HCT116 (cell line): ENCODE measurements around the gene ZFHX3. TPM values are rescaled to one million over a fixed set of nuclear protein-coding genes. Genes with fewer than 3 reads are reported as not detected.

Source experiments
- ATAC-seq: fragments of 200-7000 bp; cut with Tn5 transposase; 2 replicates; pipeline ENCODE4 v1.9.1; 2020; ENCODE audit warnings: mild to moderate bottlenecking, moderate library complexity
- BruUV-seq: library from RNA; stranded (reverse); fragments of 400-500 nt; replicated peaks from 2 replicates; lab custom pipeline; 2021; lab: Mats Ljungman, UMichigan
- CTCF ChIA-PET: fragments of 300-600 bp; sonication (Branson Sonifier 250); formaldehyde crosslinking; loops from one replicate; lab custom pipeline; 2021; ENCODE audit warnings: antibody characterized with exemption; lab: Charles Lee
- POLR2A ChIA-PET: fragments of 300-600, 350-600 bp; sonication (Branson Sonifier 250); formaldehyde crosslinking; loops from one replicate; lab custom pipeline; 2021; ENCODE audit warnings: antibody characterized with exemption; lab: Charles Lee
- RAD21 ChIA-PET, 2 experiments: fragments of 300-600 bp; sonication (Branson Sonifier 250); formaldehyde crosslinking; loops; one replicate each; lab custom pipeline; 2023; ENCODE audit warnings: low total read pairs in 2 of 2; ENCODE audit not compliant: uncharacterized antibody in 2 of 2, unreplicated experiment in 2 of 2, low non-redundant PET in 1 of 2; lab: Charles Lee
- DNase-seq: peaks from one replicate; pipeline ENCODE4 v3.0.0-alpha.2; 2010; ENCODE audit warnings: low read depth, low spot score
- H2AFZ ChIP-seq: fragments of 200-600 bp; shearing (Covaris generic), sonication (generic); 2 replicates; pipeline ENCODE4 v1.6.1; 2017; ENCODE audit warnings: low read depth, mixed run types, mixed read lengths, antibody characterized with exemption, low read length; ENCODE audit not compliant: poor library complexity, severe bottlenecking
- H3K27ac ChIP-seq: 2 replicates; pipeline ENCODE4 v1.5.1; 2012; ENCODE audit warnings: low read depth, low read length
- H3K27me3 ChIP-seq: fragments of 200-600 bp; sonication (generic); 2 replicates; pipeline ENCODE4 v1.6.1; 2016; ENCODE audit warnings: mixed run types, low read length, mixed read lengths; ENCODE audit not compliant: insufficient read depth
- H3K36me3 ChIP-seq, 2 experiments: fragments of 200-500 bp in 1 of 2; fragments of 200-600 bp in 1 of 2; sonication (Bioruptor generic) in 1 of 2; sonication (generic) in 1 of 2; 2 replicates each; pipeline versions ENCODE4 v1.5.1 to v1.6.1; 2014 to 2016; ENCODE audit warnings: low read length in 2 of 2, inconsistent platforms in 1 of 2, mixed read lengths in 1 of 2, mixed run types in 1 of 2; ENCODE audit not compliant: insufficient read depth in 2 of 2, control insufficient read depth in 1 of 2
- H3K4me1 ChIP-seq, 2 experiments: fragments of 200-600 bp in 1 of 2; sonication (generic) in 1 of 2; 2 replicates each; pipeline versions ENCODE4 v1.5.1 to v1.6.1; 2012 to 2017; ENCODE audit warnings: low read length in 2 of 2, inconsistent platforms in 1 of 2, mild to moderate bottlenecking in 1 of 2, mixed read lengths in 1 of 2, mixed run types in 1 of 2, moderate library complexity in 1 of 2; ENCODE audit not compliant: insufficient read depth in 2 of 2, control insufficient read depth in 1 of 2
- H3K4me2 ChIP-seq: fragments of 200-600 bp; sonication (generic); 2 replicates; pipeline ENCODE4 v1.6.1; 2017; ENCODE audit warnings: mixed run types, low read length, mixed read lengths
- H3K4me3 ChIP-seq, 2 experiments: fragments of 200-600 bp in 1 of 2; sonication (generic) in 1 of 2; replicated peaks in 1 of 2; 2 replicates each; pipeline ENCODE4 v1.5.1; 2011 to 2016; ENCODE audit warnings: low read length in 2 of 2, control low read depth in 1 of 2, low read depth in 1 of 2, mild to moderate bottlenecking in 1 of 2, mixed read lengths in 1 of 2, mixed run types in 1 of 2
- H3K79me2 ChIP-seq: fragments of 200-600 bp; sonication (generic); 2 replicates; pipeline ENCODE4 v1.6.1; 2017; ENCODE audit warnings: mild to moderate bottlenecking, mixed run types, low read length, moderate library complexity, mixed read lengths; ENCODE audit not compliant: insufficient read depth
- H3K9ac ChIP-seq: fragments of 200-600 bp; sonication (generic); 2 replicates; pipeline ENCODE4 v1.6.1; 2016; ENCODE audit warnings: low read length, mixed read lengths
- H3K9me2 ChIP-seq: fragments of 200-600 bp; sonication (generic), shearing (Covaris generic); 2 replicates; pipeline ENCODE4 v1.6.1; 2017; ENCODE audit warnings: mixed run types, mild to moderate bottlenecking, moderate library complexity; ENCODE audit not compliant: insufficient read depth
- H3K9me3 ChIP-seq, 2 experiments: fragments of 200-500 bp in 1 of 2; fragments of 200-600 bp in 1 of 2; sonication (Bioruptor generic) in 1 of 2; sonication (generic) in 1 of 2; 2 replicates each; pipeline ENCODE4 v1.6.1; 2014 to 2017; ENCODE audit warnings: low read length in 2 of 2, mixed read lengths in 2 of 2, inconsistent platforms in 1 of 2, low read depth in 1 of 2, mild to moderate bottlenecking in 1 of 2, mixed run types in 1 of 2, moderate library complexity in 1 of 2; ENCODE audit not compliant: control insufficient read depth in 1 of 2, insufficient read depth in 1 of 2
- H4K20me1 ChIP-seq: fragments of 200-600 bp; sonication (generic), shearing (Covaris generic); 2 replicates; pipeline ENCODE4 v1.6.1; 2017; ENCODE audit warnings: mixed run types, mild to moderate bottlenecking, moderate library complexity; ENCODE audit not compliant: insufficient read depth
- CEBPB ChIP-seq: IDR thresholded peaks from 2 replicates; pipeline ENCODE4 v1.6.1; 2012; ENCODE audit warnings: low read depth
- EGR1 ChIP-seq: IDR thresholded peaks from 2 replicates; pipeline ENCODE4 v1.6.1; 2012; ENCODE audit warnings: low read depth
- ELF1 ChIP-seq: IDR thresholded peaks from 2 replicates; pipeline ENCODE4 v1.6.1; 2012; ENCODE audit warnings: low read depth, borderline replicate concordance
- EZH2phosphoT487 ChIP-seq: fragments of 200-600 bp; IDR thresholded peaks from 2 replicates; pipeline ENCODE4 v1.6.1; 2018; ENCODE audit warnings: antibody characterized with exemption, borderline replicate concordance
- FOSL1 ChIP-seq: IDR thresholded peaks from 2 replicates; pipeline ENCODE4 v1.6.1; 2012; ENCODE audit warnings: low read depth
- JUND ChIP-seq: IDR thresholded peaks from 2 replicates; pipeline ENCODE4 v1.6.1; 2012
- POLR2A ChIP-seq: IDR thresholded peaks from 2 replicates; pipeline ENCODE4 v1.7.0; 2011; ENCODE audit warnings: borderline replicate concordance; ENCODE audit not compliant: insufficient read depth, insufficient read length; ENCODE audit errors: extremely low read depth
- POLR2AphosphoS5 ChIP-seq: IDR thresholded peaks from 2 replicates; pipeline ENCODE4 v1.6.1; 2011; ENCODE audit warnings: mild to moderate bottlenecking, low read depth, low read length, moderate library complexity
- SIN3A ChIP-seq: IDR thresholded peaks from 2 replicates; pipeline ENCODE4 v1.6.1; 2012; ENCODE audit warnings: low read depth
- TCF7L2 ChIP-seq: IDR thresholded peaks from 2 replicates; pipeline ENCODE4 v1.7.0; 2011; ENCODE audit warnings: borderline replicate concordance, inconsistent platforms; ENCODE audit not compliant: insufficient read depth, insufficient read length; ENCODE audit errors: extremely low read depth
- YY1 ChIP-seq: IDR thresholded peaks from 2 replicates; pipeline ENCODE4 v1.6.1; 2011; ENCODE audit warnings: low read length, low read depth, moderate library complexity, mild to moderate bottlenecking; ENCODE audit not compliant: insufficient replicate concordance; ENCODE audit errors: extremely low read depth
- ZFX ChIP-seq: fragments of 450-650 bp; IDR thresholded peaks from 2 replicates; pipeline ENCODE4 v1.6.1; 2017
- intact Hi-C: fragments of 100-400 bp; cut with micrococcal nuclease; formaldehyde crosslinking; loops from 2 replicates; pipeline ENCODE4 v1.10.0; 2022
- total RNA-seq: library from RNA; stranded (reverse); gene quantifications from one replicate; pipeline ENCODE4 v1.2.1, GENCODE V29; 2021; ENCODE audit not compliant: unreplicated experiment
- TF ChIP-seq, protein P1 (sequence below): IDR thresholded peaks from 2 replicates; pipeline ENCODE4 v1.6.1; 2012
- TF ChIP-seq, protein P2 (sequence below): IDR thresholded peaks from 2 replicates; pipeline ENCODE4 v1.6.1; 2012
- TF ChIP-seq, protein P3 (sequence below), 3 experiments: fragments of 200-600 bp in 1 of 3; sonication (generic) in 1 of 3; IDR thresholded peaks in 2 of 3; conservative IDR thresholded peaks in 1 of 3; 2 replicates each; pipeline ENCODE4 v1.5.1; 2012 to 2017; ENCODE audit warnings: low read depth in 2 of 3, low read length in 2 of 3, antibody characterized with exemption in 1 of 3, borderline replicate concordance in 1 of 3, control low read depth in 1 of 3, mild to moderate bottlenecking in 1 of 3, mixed read lengths in 1 of 3, mixed run types in 1 of 3, moderate library complexity in 1 of 3; ENCODE audit not compliant: insufficient read depth in 1 of 3
- TF ChIP-seq, protein P4 (sequence below): IDR thresholded peaks from 2 replicates; pipeline ENCODE4 v1.6.1; 2011; ENCODE audit warnings: mild to moderate bottlenecking, low read length, moderate library complexity; ENCODE audit not compliant: insufficient replicate concordance; ENCODE audit errors: extremely low read depth

The ZFHX3 gene
- total RNA-seq, 1 experiment from 2014 or later, result 6.3 TPM

DNA sequence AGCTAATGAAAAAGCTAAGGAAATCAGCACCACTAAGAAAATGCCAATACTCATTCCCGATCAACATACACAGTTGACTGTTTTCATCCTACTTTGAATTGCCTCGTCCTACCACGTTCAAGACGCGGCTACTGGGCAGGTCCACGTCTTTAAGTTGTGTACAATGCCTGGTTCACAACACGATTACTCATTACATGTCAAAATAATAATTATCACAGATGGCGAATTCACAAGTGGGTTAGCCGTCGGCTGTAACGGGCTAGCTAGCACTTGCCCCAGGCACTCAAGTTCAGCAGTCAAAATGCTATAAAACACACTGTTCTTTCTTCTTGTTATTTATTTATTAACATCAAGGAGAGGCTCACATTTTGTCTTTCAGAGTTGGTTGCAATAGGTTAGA lies 124.2 kb downstream of the ZFHX3 start:
- Histone ChIP-seq H3K36me3 (no peaks in the 10 kb centered on the region), H3K9me3 (no peaks in the 10 kb centered on the region), H3K9me2 (no peaks in the 10 kb centered on the region), H3K27ac (no peak overlapping the region), H3K4me2 (no peak overlapping the region), H2AFZ (no peak overlapping the region), H3K4me1 (peaks cover 0 to 2% of the 10 kb centered on the region in 2 experiments; a peak in 1 of 4 replicates), H3K9ac (no peak overlapping the region), H3K27me3 (no peaks in the 10 kb centered on the region), H4K20me1 (0 out of 2 replicates have a peak, but pooled peaks cover 6% of the 10 kb centered on the region), H3K79me2 (no peaks in the 10 kb centered on the region), H3K4me3 (no peak overlapping the region)
- ChIA-PET CTCF (no interaction called here), POLR2A (no interaction called here), RAD21 (no interaction called here)
- no peak for ATAC-seq
- DNase-seq, result no peak
- TF ChIP-seq EZH2phosphoT487 (no peak), CEBPB (no peak), EGR1 (no peak), ZFX (no peak), POLR2A (no peak)
- TF ChIP-seq, protein P1, sequence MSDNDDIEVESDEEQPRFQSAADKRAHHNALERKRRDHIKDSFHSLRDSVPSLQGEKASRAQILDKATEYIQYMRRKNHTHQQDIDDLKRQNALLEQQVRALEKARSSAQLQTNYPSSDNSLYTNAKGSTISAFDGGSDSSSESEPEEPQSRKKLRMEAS, result no peak
- TF ChIP-seq, protein P2, sequence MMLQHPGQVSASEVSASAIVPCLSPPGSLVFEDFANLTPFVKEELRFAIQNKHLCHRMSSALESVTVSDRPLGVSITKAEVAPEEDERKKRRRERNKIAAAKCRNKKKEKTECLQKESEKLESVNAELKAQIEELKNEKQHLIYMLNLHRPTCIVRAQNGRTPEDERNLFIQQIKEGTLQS, result no peak
- intact Hi-C loops, result no loop called here
- BruUV-seq, result no TSS peak

DNA sequence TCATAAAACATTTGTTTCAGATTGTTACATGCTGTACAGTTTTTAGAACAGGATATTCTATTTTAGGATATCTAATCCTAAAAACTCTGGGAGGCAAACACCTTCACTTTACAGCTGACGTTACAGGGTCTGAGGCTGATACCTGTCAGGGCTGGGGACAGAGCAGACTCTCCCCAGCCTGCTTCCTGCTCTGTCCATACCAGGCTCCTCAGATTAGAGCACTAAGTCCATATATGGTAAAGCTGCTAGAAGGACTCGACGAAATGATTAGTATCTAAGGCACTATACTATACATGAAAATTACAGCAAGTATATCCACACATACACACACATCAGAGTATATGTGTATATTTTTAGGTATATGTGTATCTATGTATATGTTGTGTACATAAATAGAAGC lies 125.2 kb downstream of the ZFHX3 start:
- Histone ChIP-seq H3K9ac (no peak overlapping the region), H3K4me2 (no peak overlapping the region), H3K27ac (no peak overlapping the region), H3K27me3 (no peaks in the 10 kb centered on the region), H3K79me2 (no peaks in the 10 kb centered on the region), H3K4me1 (peaks cover 0 to under 1% of the 10 kb centered on the region in 2 experiments; a peak in 1 of 4 replicates), H3K4me3 (no peak overlapping the region), H2AFZ (no peak overlapping the region), H3K9me3 (no peaks in the 10 kb centered on the region), H4K20me1 (0 out of 2 replicates have a peak, but pooled peaks cover 6% of the 10 kb centered on the region), H3K9me2 (no peaks in the 10 kb centered on the region), H3K36me3 (no peaks in the 10 kb centered on the region)
- POLR2A ChIA-PET, result no interaction called here
- intact Hi-C loops, result no loop called here
- no TSS peak for BruUV-seq
- ATAC-seq, result no peak
- DNase-seq, result no peak
- RAD21 ChIA-PET, result no interaction called here
- CTCF ChIA-PET, result no interaction called here
- no peak for TF ChIP-seq ELF1
- TF ChIP-seq, protein P3, sequence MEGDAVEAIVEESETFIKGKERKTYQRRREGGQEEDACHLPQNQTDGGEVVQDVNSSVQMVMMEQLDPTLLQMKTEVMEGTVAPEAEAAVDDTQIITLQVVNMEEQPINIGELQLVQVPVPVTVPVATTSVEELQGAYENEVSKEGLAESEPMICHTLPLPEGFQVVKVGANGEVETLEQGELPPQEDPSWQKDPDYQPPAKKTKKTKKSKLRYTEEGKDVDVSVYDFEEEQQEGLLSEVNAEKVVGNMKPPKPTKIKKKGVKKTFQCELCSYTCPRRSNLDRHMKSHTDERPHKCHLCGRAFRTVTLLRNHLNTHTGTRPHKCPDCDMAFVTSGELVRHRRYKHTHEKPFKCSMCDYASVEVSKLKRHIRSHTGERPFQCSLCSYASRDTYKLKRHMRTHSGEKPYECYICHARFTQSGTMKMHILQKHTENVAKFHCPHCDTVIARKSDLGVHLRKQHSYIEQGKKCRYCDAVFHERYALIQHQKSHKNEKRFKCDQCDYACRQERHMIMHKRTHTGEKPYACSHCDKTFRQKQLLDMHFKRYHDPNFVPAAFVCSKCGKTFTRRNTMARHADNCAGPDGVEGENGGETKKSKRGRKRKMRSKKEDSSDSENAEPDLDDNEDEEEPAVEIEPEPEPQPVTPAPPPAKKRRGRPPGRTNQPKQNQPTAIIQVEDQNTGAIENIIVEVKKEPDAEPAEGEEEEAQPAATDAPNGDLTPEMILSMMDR (IDR thresholded peaks at IDR 0.05 in 2 of 3, conservative IDR thresholded peaks at IDR 0.05 in 1 of 3; ENCODE audit: borderline replicate concordance in 1 of 3, insufficient read depth in 1 of 3, low read depth in 2 of 3, low read length in 2 of 3), result no peak
- no peak for TF ChIP-seq FOSL1
- no peak for TF ChIP-seq POLR2A
- no peak for TF ChIP-seq TCF7L2
- TF ChIP-seq EZH2phosphoT487, result no peak
- TF ChIP-seq, protein P4, sequence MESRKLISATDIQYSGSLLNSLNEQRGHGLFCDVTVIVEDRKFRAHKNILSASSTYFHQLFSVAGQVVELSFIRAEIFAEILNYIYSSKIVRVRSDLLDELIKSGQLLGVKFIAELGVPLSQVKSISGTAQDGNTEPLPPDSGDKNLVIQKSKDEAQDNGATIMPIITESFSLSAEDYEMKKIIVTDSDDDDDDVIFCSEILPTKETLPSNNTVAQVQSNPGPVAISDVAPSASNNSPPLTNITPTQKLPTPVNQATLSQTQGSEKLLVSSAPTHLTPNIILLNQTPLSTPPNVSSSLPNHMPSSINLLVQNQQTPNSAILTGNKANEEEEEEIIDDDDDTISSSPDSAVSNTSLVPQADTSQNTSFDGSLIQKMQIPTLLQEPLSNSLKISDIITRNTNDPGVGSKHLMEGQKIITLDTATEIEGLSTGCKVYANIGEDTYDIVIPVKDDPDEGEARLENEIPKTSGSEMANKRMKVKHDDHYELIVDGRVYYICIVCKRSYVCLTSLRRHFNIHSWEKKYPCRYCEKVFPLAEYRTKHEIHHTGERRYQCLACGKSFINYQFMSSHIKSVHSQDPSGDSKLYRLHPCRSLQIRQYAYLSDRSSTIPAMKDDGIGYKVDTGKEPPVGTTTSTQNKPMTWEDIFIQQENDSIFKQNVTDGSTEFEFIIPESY, result no peak
- TF ChIP-seq ZFX, result no peak
- no peak for TF ChIP-seq POLR2AphosphoS5
- TF ChIP-seq, protein P1, result no peak
- no peak for TF ChIP-seq SIN3A
- TF ChIP-seq, protein P2, result no peak
- TF ChIP-seq YY1, result no peak
- TF ChIP-seq JUND, result no peak
